ENCODE measurements around the gene CAMK2D. TPM values are rescaled to one million over a fixed set of nuclear protein-coding genes. Genes with fewer than 3 reads are reported as not detected.

CAMK2D gene
- total RNA-seq, 2 experiments from 2014 or later: 29.9 to 32.9 TPM

DNA sequence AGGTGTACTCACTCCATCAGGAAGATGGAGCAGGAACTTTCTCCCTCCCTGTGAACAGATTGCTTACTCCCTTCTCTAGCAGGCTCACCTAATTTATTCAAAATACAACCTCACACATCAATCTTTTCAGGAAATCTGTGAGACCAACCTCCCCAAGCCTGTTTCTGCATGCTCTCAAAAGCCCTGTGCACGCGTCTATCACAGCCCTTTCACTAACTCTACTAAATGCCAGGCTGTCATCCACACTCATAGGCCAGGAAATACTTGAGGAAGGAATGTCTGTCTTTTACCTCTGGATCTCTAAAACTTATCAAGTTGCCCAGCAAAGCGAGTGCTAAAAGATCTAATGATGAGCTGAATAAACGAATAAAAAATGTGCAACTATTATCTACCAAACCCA lies 11.2 kb downstream of the CAMK2D start:
- no peaks in the 10 kb centered on the region for H3K4me1 ChIP-seq (ENCODE audit: insufficient read depth, low read length)
- TF ChIP-seq CTCF (IDR thresholded peaks at IDR 0.05): no peak
- peaks cover 7% of the 10 kb centered on the region for H3K36me3 ChIP-seq (ENCODE audit: insufficient read depth, low read length)
- H3K27ac ChIP-seq (ENCODE audit: low read depth in 1 of 2, low read length in 2 of 2): no peak overlapping the region
- no peak overlapping the region for H3K4me3 ChIP-seq (ENCODE audit: low read length)
- no peak for DNase-seq
- no peaks in the 10 kb centered on the region for H3K9me3 ChIP-seq (ENCODE audit: control insufficient read depth in 1 of 2, insufficient read depth in 1 of 2, low read length in 2 of 2)
- H3K27me3 ChIP-seq (ENCODE audit: control insufficient read depth in 1 of 2, insufficient read depth in 2 of 2, low read length in 2 of 2): no peaks in the 10 kb centered on the region
- no peak overlapping the region for H3K27ac Mint-ChIP-seq
- ChIA-PET POLR2A (interaction anchor here (0.7 kb wide), 1 partner anchor 10 kb away, joined by 3 read pairs; no protein-coding TSS in a partner anchor), CTCF (no interaction called here)
- no peaks in the 10 kb centered on the region for H3K27me3 Mint-ChIP-seq
- peaks cover 39% of the 10 kb centered on the region for H3K4me1 Mint-ChIP-seq (ENCODE audit: low read depth)
- no peak overlapping the region for H3K4me3 Mint-ChIP-seq
- H3K36me3 Mint-ChIP-seq (ENCODE audit: low read depth): peaks cover 29% of the 10 kb centered on the region
- ATAC-seq (ENCODE audit: poor library complexity): no peak
- intact Hi-C loops (cut with DNase I, micrococcal nuclease): loop anchor here in 1 of 2 experiments (5.0 kb wide), 1 partner anchor 43 kb away; no protein-coding TSS in a partner anchor
- H3K9me3 Mint-ChIP-seq: no peaks in the 10 kb centered on the region

- Mint-ChIP-seq H3K4me3 (no peak overlapping the region), H3K36me3 (ENCODE audit: low read depth) (peaks cover 29% of the 10 kb centered on the region), H3K9me3 (no peaks in the 10 kb centered on the region), H3K27me3 (no peaks in the 10 kb centered on the region), H3K27ac (no peak overlapping the region), H3K4me1 (ENCODE audit: low read depth) (peaks cover 33% of the 10 kb centered on the region)
- CTCF ChIA-PET: no interaction called here
- no peak for TF ChIP-seq CTCF (IDR thresholded peaks at IDR 0.05)
- Histone ChIP-seq H3K27me3 (ENCODE audit: control insufficient read depth in 1 of 2, insufficient read depth in 2 of 2, low read length in 2 of 2) (no peaks in the 10 kb centered on the region), H3K4me1 (ENCODE audit: insufficient read depth, low read length) (no peaks in the 10 kb centered on the region), H3K27ac (ENCODE audit: low read depth in 1 of 2, low read length in 2 of 2) (no peak overlapping the region), H3K9me3 (ENCODE audit: control insufficient read depth in 1 of 2, insufficient read depth in 1 of 2, low read length in 2 of 2) (no peaks in the 10 kb centered on the region), H3K4me3 (ENCODE audit: low read length) (no peak overlapping the region), H3K36me3 (ENCODE audit: insufficient read depth, low read length) (peaks cover 4% of the 10 kb centered on the region)
- intact Hi-C loops (cut with DNase I, micrococcal nuclease): no loop called here
- POLR2A ChIA-PET: no interaction called here
- no peak for ATAC-seq (ENCODE audit: poor library complexity)
- DNase-seq: no peak
Measured at GRCh38 chr4:113749178-113749577, 12.4 kb downstream of the CAMK2D start.

GRCh38 chr4:113747949-113748348 lies 13.6 kb downstream of the CAMK2D start:
- ATAC-seq (ENCODE audit: poor library complexity) (no peak), DNase-seq (no peak)
- H3K27me3 Mint-ChIP-seq: no peaks in the 10 kb centered on the region
- no peak for TF ChIP-seq CTCF (IDR thresholded peaks at IDR 0.05)
- H3K27ac ChIP-seq (ENCODE audit: low read depth in 1 of 2, low read length in 2 of 2): no peak overlapping the region
- intact Hi-C loops (cut with DNase I, micrococcal nuclease): no loop called here
- no peaks in the 10 kb centered on the region for H3K4me1 ChIP-seq (ENCODE audit: insufficient read depth, low read length)
- no peak overlapping the region for H3K4me3 Mint-ChIP-seq
- CTCF ChIA-PET: interaction anchor here (1.1 kb wide), 1 partner anchor 143 kb away, joined by 3 read pairs; no protein-coding TSS in a partner anchor
- no peak overlapping the region for H3K4me3 ChIP-seq (ENCODE audit: low read length)
- POLR2A ChIA-PET: no interaction called here
- no peaks in the 10 kb centered on the region for H3K27me3 ChIP-seq (ENCODE audit: control insufficient read depth in 1 of 2, insufficient read depth in 2 of 2, low read length in 2 of 2)
- H3K27ac Mint-ChIP-seq: no peak overlapping the region
- H3K4me1 Mint-ChIP-seq (ENCODE audit: low read depth): peaks cover 32% of the 10 kb centered on the region
- H3K9me3 Mint-ChIP-seq: no peaks in the 10 kb centered on the region
- H3K9me3 ChIP-seq (ENCODE audit: control insufficient read depth in 1 of 2, insufficient read depth in 1 of 2, low read length in 2 of 2): peaks cover 0 to 3% of the 10 kb centered on the region in 2 experiments
- peaks cover 4% of the 10 kb centered on the region for H3K36me3 ChIP-seq (ENCODE audit: insufficient read depth, low read length)
- peaks cover 28% of the 10 kb centered on the region for H3K36me3 Mint-ChIP-seq (ENCODE audit: low read depth)

All from CD4-positive, alpha-beta T cell (primary cell).